IPS DF 4.7 (cell line): ENCODE data around the gene CERKL.

ENCODE experiments used
- DNase-seq: peaks from one replicate; pipeline ENCODE4 v3.0.0-alpha.2; 2013; ENCODE audit warnings: low spot score; ENCODE audit errors: extremely low read depth

Gene CERKL

GRCh38 chr2:181678861-181679543, 22.1 kb upstream of the CERKL start:
- no peak for DNase-seq

- no peak for DNase-seq
These were observed 21.1 kb upstream of the CERKL start for GRCh38 chr2:181677912-181678586.

GRCh38 chr2:181675254-181675653, 18.3 kb upstream of the CERKL start:
- DNase-seq, result no peak

- no peak for DNase-seq
These were observed 17.6 kb upstream of the CERKL start for GRCh38 chr2:181674461-181674860.

- DNase-seq, result no peak
These were observed 16.3 kb upstream of the CERKL start for GRCh38 chr2:181673173-181673572.

GRCh38 chr2:181672255-181673008, 15.5 kb upstream of the CERKL start:
- no peak for DNase-seq

GRCh38 chr2:181670632-181671031, 13.7 kb upstream of the CERKL start:
- DNase-seq, result no peak

- no peak for DNase-seq
These were observed 10.3 kb upstream of the CERKL start for GRCh38 chr2:181667234-181667633.

GRCh38 chr2:181662287-181662686, 5.4 kb upstream of the CERKL start:
- DNase-seq, result no peak

- no peak for DNase-seq
These were observed 3.3 kb upstream of the CERKL start for GRCh38 chr2:181660181-181660580.

GRCh38 chr2:181658444-181658843, 1.5 kb upstream of the CERKL start:
- DNase-seq, result no peak

- DNase-seq, result no peak
These were observed 474 bp upstream of the CERKL start for GRCh38 chr2:181657379-181657778.

GRCh38 chr2:181655519-181655918, 1.4 kb downstream of the CERKL start:
- DNase-seq, result no peak

GRCh38 chr2:181649436-181649979, 7.4 kb downstream of the CERKL start:
- DNase-seq, result no peak

- DNase-seq, result no peak
These were observed 8.3 kb downstream of the CERKL start for GRCh38 chr2:181648478-181649155.

GRCh38 chr2:181646415-181646987, 10.4 kb downstream of the CERKL start:
- no peak for DNase-seq

GRCh38 chr2:181643151-181643550, 13.8 kb downstream of the CERKL start:
- no peak for DNase-seq

- no peak for DNase-seq
These were observed 14.8 kb downstream of the CERKL start for GRCh38 chr2:181642086-181642485.

GRCh38 chr2:181639686-181640085, 17.2 kb downstream of the CERKL start:
- DNase-seq, result no peak

- DNase-seq, result no peak
These were observed 24.0 kb downstream of the CERKL start for GRCh38 chr2:181632733-181633401.
